CD4-positive, alpha-beta T cell (primary cell): ENCODE data around the gene CCDC15. TPM values are rescaled to one million over a fixed set of nuclear protein-coding genes. Genes with fewer than 3 reads are reported as not detected.
A peak's percentile ranks its signal among the peaks of the same experiment; 100 is the strongest.

Experiments used
- ATAC-seq: fragments of 200-7000 bp; cut with Tn5 transposase; one replicate; pipeline ENCODE4 v1.10.0; 2022; ENCODE audit warnings: mild to moderate bottlenecking; ENCODE audit not compliant: poor library complexity
- CTCF ChIA-PET: fragments of 350-600 bp; sonication (Branson Sonifier 250); formaldehyde crosslinking; loops from one replicate; lab custom pipeline; 2021; ENCODE audit warnings: antibody characterized with exemption, inconsistent platforms; lab: Charles Lee
- POLR2A ChIA-PET: fragments of 350-600 bp; sonication (Branson Sonifier 250); formaldehyde crosslinking; loops from one replicate; lab custom pipeline; 2021; ENCODE audit warnings: antibody characterized with exemption, inconsistent platforms; lab: Charles Lee
- DNase-seq, 14 experiments: peaks; one replicate each; pipeline ENCODE4 v3.0.0-alpha.2; 2013 to 2020; ENCODE audit warnings: mixed read lengths in 2 of 14
- H3K27ac ChIP-seq, 2 donors: one replicate each; pipeline versions ENCODE4 v1.5.1 to v1.7.0; 2013; ENCODE audit warnings: low read length in 2 of 2, low read depth in 1 of 2, mild to moderate bottlenecking in 1 of 2
- H3K27me3 ChIP-seq, 2 experiments: 1 replicate in 1 of 2; 2 replicates in 1 of 2; pipeline versions ENCODE4 v1.6.1 to v1.7.0; 2013; ENCODE audit warnings: low read length in 2 of 2, control low read depth in 1 of 2, mild to moderate bottlenecking in 1 of 2, moderate library complexity in 1 of 2; ENCODE audit not compliant: insufficient read depth in 2 of 2, control insufficient read depth in 1 of 2
- H3K36me3 ChIP-seq: one replicate; pipeline ENCODE4 v1.6.1; 2013; ENCODE audit warnings: low read length, control low read depth; ENCODE audit not compliant: insufficient read depth
- H3K4me1 ChIP-seq: one replicate; pipeline ENCODE4 v1.6.1; 2013; ENCODE audit warnings: low read length, control low read depth; ENCODE audit not compliant: insufficient read depth
- H3K4me3 ChIP-seq: one replicate; pipeline ENCODE4 v1.5.1; 2013; ENCODE audit warnings: mild to moderate bottlenecking, low read length, moderate library complexity
- H3K9me3 ChIP-seq, 2 experiments: 1 replicate in 1 of 2; 2 replicates in 1 of 2; pipeline versions ENCODE4 v1.6.1 to v1.7.0; 2013; ENCODE audit warnings: low read length in 2 of 2, mild to moderate bottlenecking in 2 of 2, control low read depth in 1 of 2, moderate library complexity in 1 of 2; ENCODE audit not compliant: control insufficient read depth in 1 of 2, insufficient read depth in 1 of 2
- H3K27ac Mint-ChIP-seq: one replicate; pipeline ENCODE4 v1.8.0; 2020; ENCODE audit warnings: mixed read lengths
- H3K27me3 Mint-ChIP-seq: one replicate; pipeline ENCODE4 v1.8.0; 2021; ENCODE audit warnings: mixed read lengths
- H3K36me3 Mint-ChIP-seq: one replicate; pipeline ENCODE4 v1.8.0; 2021; ENCODE audit warnings: low read depth, mixed read lengths
- H3K4me1 Mint-ChIP-seq: one replicate; pipeline ENCODE4 v1.8.0; 2021; ENCODE audit warnings: low read depth, mixed read lengths
- H3K4me3 Mint-ChIP-seq: one replicate; pipeline ENCODE4 v1.8.0; 2020; ENCODE audit warnings: mild to moderate bottlenecking, mixed read lengths
- H3K9me3 Mint-ChIP-seq: one replicate; pipeline ENCODE4 v1.8.0; 2020; ENCODE audit warnings: mixed read lengths
- CTCF ChIP-seq: fragments of 200-600 bp; IDR thresholded peaks from one replicate; pipeline ENCODE4 v1.8.0; 2022; ENCODE audit warnings: antibody characterized with exemption, mild to moderate bottlenecking
- intact Hi-C, 2 experiments: fragments of 100-400 bp; cut with DNase I in 1 of 2; cut with micrococcal nuclease in 1 of 2; formaldehyde crosslinking; loops; one replicate each; pipeline versions ENCODE4 v1.15.1 to v1.9.0; 2023 to 2025; cut with DNase I, micrococcal nuclease
- total RNA-seq, 174 experiments: library from RNA in 2 of 174; stranded (reverse) in 2 of 174; gene quantifications; one replicate each; pipeline ENCODE4 v1.2.3 and lab custom pipeline; 2021 to 2026

Gene CCDC15
- total RNA-seq, 2 experiments from 2014 or later, result 0.89 to 1.1 TPM

GRCh38 chr11:125062931-125063428 is 109.0 kb downstream of the CCDC15 start, which contains the start of gene SLC37A2:
Gene SLC37A2 (plus strand): TSS chr11:125063305. CDS start chr11:125063368, 63 bp downstream.
- peak; percentile 60 for ATAC-seq
- Mint-ChIP-seq H3K27me3 (peaks cover 68% of the 10 kb centered on the region), H3K4me1 (peaks cover 9% of the 10 kb centered on the region), H3K27ac (no peak within 1 kb of the TSS), H3K36me3 (no peaks in the 10 kb centered on the region), H3K4me3 (peak within 1 kb of the TSS; percentile 85), H3K9me3 (no peaks in the 10 kb centered on the region)
- H3K9me3 ChIP-seq, result no peaks in the 10 kb centered on the region
- CTCF ChIA-PET, result no interaction called here
- POLR2A ChIA-PET, result no interaction called here
- H3K27me3 ChIP-seq, result peaks cover 10 to 26% of the 10 kb centered on the region in 2 experiments
- intact Hi-C loops, result no loop called here
- no peak within 1 kb of the TSS for H3K27ac ChIP-seq
- H3K4me3 ChIP-seq, result peak within 1 kb of the TSS; percentile 66
- peaks cover 14% of the 10 kb centered on the region for H3K4me1 ChIP-seq
- peak in 9 of 14 experiments; percentile 5 to 80 (median 20) for DNase-seq
- TF ChIP-seq CTCF, result no peak
- H3K36me3 ChIP-seq, result no peaks in the 10 kb centered on the region

GRCh38 chr11:125063429-125064043 is 109.5 kb downstream of the CCDC15 start:
- CTCF ChIA-PET, result no interaction called here
- H3K9me3 Mint-ChIP-seq, result no peaks in the 10 kb centered on the region
- peaks cover 74% of the 10 kb centered on the region for H3K27me3 Mint-ChIP-seq
- peak overlapping the region; percentile 66 for H3K4me3 ChIP-seq
- POLR2A ChIA-PET, result interaction anchor here (0.7 to 1.0 kb wide), 2 partner anchors 47 to 48 kb away, joined by 3 read pairs; partner anchors contain the start of gene TMEM218
- no peak overlapping the region for H3K27ac Mint-ChIP-seq
- peaks cover 10 to 26% of the 10 kb centered on the region in 2 experiments for H3K27me3 ChIP-seq
- ATAC-seq (no peak), DNase-seq (peak in 2 of 14 experiments; percentile 16 to 20)
- H3K36me3 ChIP-seq, result no peaks in the 10 kb centered on the region
- intact Hi-C loops, result no loop called here
- peaks cover 9% of the 10 kb centered on the region for H3K4me1 Mint-ChIP-seq
- H3K4me1 ChIP-seq, result peaks cover 14% of the 10 kb centered on the region
- H3K4me3 Mint-ChIP-seq, result peak overlapping the region; percentile 74
- no peaks in the 10 kb centered on the region for H3K36me3 Mint-ChIP-seq
- H3K27ac ChIP-seq, result no peak overlapping the region
- H3K9me3 ChIP-seq, result no peaks in the 10 kb centered on the region
- TF ChIP-seq CTCF, result no peak

GRCh38 chr11:125064070-125064469 is 110.1 kb downstream of the CCDC15 start:
- Mint-ChIP-seq H3K4me1 (peaks cover 9% of the 10 kb centered on the region), H3K9me3 (no peaks in the 10 kb centered on the region), H3K4me3 (peak overlapping the region; percentile 74), H3K27ac (no peak overlapping the region), H3K27me3 (peaks cover 78% of the 10 kb centered on the region), H3K36me3 (no peaks in the 10 kb centered on the region)
- intact Hi-C loops, result no loop called here
- no peak for DNase-seq
- Histone ChIP-seq H3K4me3 (peak overlapping the region; percentile 66), H3K36me3 (no peaks in the 10 kb centered on the region), H3K9me3 (no peaks in the 10 kb centered on the region), H3K27me3 (peaks cover 10 to 26% of the 10 kb centered on the region in 2 experiments), H3K27ac (no peak overlapping the region), H3K4me1 (peaks cover 14% of the 10 kb centered on the region)
- ChIA-PET POLR2A (interaction anchor here (0.7 to 1.0 kb wide), 2 partner anchors 47 to 48 kb away, joined by 3 read pairs; partner anchors contain the start of gene TMEM218), CTCF (no interaction called here)
- TF ChIP-seq CTCF, result no peak
- ATAC-seq, result no peak
